Activated CD8-positive, alpha-beta T cell treated with anti-CD3 and anti-CD28 coated beads, Interleukin-2, amount 10 ng/mL, durations not matched to agents 7 days and 5 days (primary cell): ENCODE measurements around the gene MRTO4. TPM values are rescaled to one million over a fixed set of nuclear protein-coding genes. Genes with fewer than 3 reads are reported as not detected.
"Not testable (repeated sequence)": the region's sequence is repeated elsewhere in the genome, so short reads cannot be mapped to it uniquely, and the experiment has no call there.

Source experiments
- ATAC-seq: fragments of 150-1000 bp; cut with Tn5 transposase; one replicate; pipeline ENCODE4 v1.10.0; 2021; ENCODE audit warnings: moderate library complexity
- CTCF ChIA-PET: fragments of 350-600 bp; sonication (Branson Sonifier 250); formaldehyde crosslinking; loops from one replicate; lab custom pipeline; 2021; ENCODE audit warnings: antibody characterized with exemption; lab: Charles Lee
- POLR2A ChIA-PET: fragments of 350-600 bp; sonication (Branson Sonifier 250); formaldehyde crosslinking; loops from one replicate; lab custom pipeline; 2021; ENCODE audit warnings: antibody characterized with exemption; lab: Charles Lee
- DNase-seq: peaks from one replicate; pipeline ENCODE4 v3.0.0-alpha.2; 2020
- H3K27ac Mint-ChIP-seq: one replicate; pipeline ENCODE4 v1.8.0; 2021; ENCODE audit warnings: mild to moderate bottlenecking, mixed read lengths
- H3K27me3 Mint-ChIP-seq: one replicate; pipeline ENCODE4 v1.8.0; 2021; ENCODE audit warnings: low read depth, mixed read lengths
- H3K36me3 Mint-ChIP-seq: one replicate; pipeline ENCODE4 v1.8.0; 2021; ENCODE audit warnings: low read depth, mixed read lengths
- H3K4me1 Mint-ChIP-seq: one replicate; pipeline ENCODE4 v1.8.0; 2021; ENCODE audit warnings: low read depth, mixed read lengths
- H3K4me3 Mint-ChIP-seq: one replicate; pipeline ENCODE4 v1.8.0; 2021; ENCODE audit warnings: mild to moderate bottlenecking, mixed read lengths
- H3K9me3 Mint-ChIP-seq: one replicate; pipeline ENCODE4 v1.8.0; 2022; ENCODE audit warnings: mixed read lengths; ENCODE audit not compliant: insufficient read depth
- total RNA-seq, 2 experiments: library from RNA; stranded (reverse); gene quantifications; one replicate each; pipeline ENCODE4 v1.2.3, GENCODE V29; 2021

MRTO4 gene
- total RNA-seq, 2 experiments from 2014 or later = 43.5 to 44.4 TPM

GRCh38 chr1:19273844-19274531 lies 22.4 kb downstream of the MRTO4 start:
- H3K4me3 Mint-ChIP-seq, DNase-seq, H3K36me3 Mint-ChIP-seq, H3K4me1 Mint-ChIP-seq, CTCF ChIA-PET, H3K9me3 Mint-ChIP-seq, H3K27ac Mint-ChIP-seq: not testable (repeated sequence)
- ATAC-seq = peak; percentile 70
- peaks cover 20% of the 10 kb centered on the region for H3K27me3 Mint-ChIP-seq
- POLR2A ChIA-PET = interaction anchor here (0.6 kb wide), 1 partner anchor 13 kb away, joined by 4 read pairs; no protein-coding TSS in a partner anchor

- Mint-ChIP-seq H3K4me1 (peaks cover 2% of the 10 kb centered on the region), H3K27me3 (peaks cover 20% of the 10 kb centered on the region), H3K27ac (no peak overlapping the region), H3K36me3 (no peaks in the 10 kb centered on the region), H3K9me3 (no peaks in the 10 kb centered on the region), H3K4me3 (no peak overlapping the region)
- POLR2A ChIA-PET = interaction anchor here (0.6 kb wide), 1 partner anchor 12 kb away, joined by 4 read pairs; no protein-coding TSS in a partner anchor
- DNase-seq = no peak
- ATAC-seq = no peak
- CTCF ChIA-PET = no interaction called here
Observed at GRCh38 chr1:19274636-19275035, 23.0 kb downstream of the MRTO4 start.

- Mint-ChIP-seq H3K4me1 (peaks cover 4% of the 10 kb centered on the region), H3K27ac (no peak overlapping the region), H3K9me3 (no peaks in the 10 kb centered on the region), H3K4me3 (no peak overlapping the region), H3K36me3 (no peaks in the 10 kb centered on the region), H3K27me3 (peaks cover 7% of the 10 kb centered on the region)
- CTCF ChIA-PET = no interaction called here
- ATAC-seq (no peak), DNase-seq (no peak)
- POLR2A ChIA-PET = no interaction called here
Observed at GRCh38 chr1:19283891-19284290, 32.3 kb downstream of the MRTO4 start.

GRCh38 chr1:19284881-19285280 lies 33.3 kb downstream of the MRTO4 start:
- Mint-ChIP-seq H3K4me3 (no peak overlapping the region), H3K27ac (no peak overlapping the region), H3K36me3 (no peaks in the 10 kb centered on the region), H3K4me1 (peaks cover 8% of the 10 kb centered on the region), H3K27me3 (peaks cover 15% of the 10 kb centered on the region), H3K9me3 (no peaks in the 10 kb centered on the region)
- ChIA-PET POLR2A (no interaction called here), CTCF (no interaction called here)
- ATAC-seq (no peak), DNase-seq (no peak)

- H3K27ac Mint-ChIP-seq, H3K36me3 Mint-ChIP-seq, H3K4me3 Mint-ChIP-seq, DNase-seq, H3K4me1 Mint-ChIP-seq, CTCF ChIA-PET, H3K9me3 Mint-ChIP-seq, POLR2A ChIA-PET, ATAC-seq: not testable (repeated sequence)
- peaks cover 16% of the 10 kb centered on the region for H3K27me3 Mint-ChIP-seq
Observed at GRCh38 chr1:19285366-19285765, 33.8 kb downstream of the MRTO4 start.

GRCh38 chr1:19285807-19286206 lies 34.2 kb downstream of the MRTO4 start:
- ATAC-seq, POLR2A ChIA-PET, H3K27ac Mint-ChIP-seq, H3K4me1 Mint-ChIP-seq, H3K36me3 Mint-ChIP-seq, DNase-seq, CTCF ChIA-PET, H3K9me3 Mint-ChIP-seq, H3K4me3 Mint-ChIP-seq: not testable (repeated sequence)
- peaks cover 16% of the 10 kb centered on the region for H3K27me3 Mint-ChIP-seq

- ATAC-seq (no peak), DNase-seq (no peak)
- H3K4me3 Mint-ChIP-seq = peak overlapping the region; percentile 16
- ChIA-PET POLR2A (interaction anchor here (0.6 kb wide), 1 partner anchor 13 kb away, joined by 4 read pairs; no protein-coding TSS in a partner anchor), CTCF (interaction anchor here (1.2 kb wide), 1 partner anchor 375 kb away, joined by 3 read pairs; no protein-coding TSS in a partner anchor)
- peaks cover 8% of the 10 kb centered on the region for H3K4me1 Mint-ChIP-seq
- H3K9me3 Mint-ChIP-seq = peaks cover 6% of the 10 kb centered on the region
- peaks cover 16% of the 10 kb centered on the region for H3K27me3 Mint-ChIP-seq
- H3K27ac Mint-ChIP-seq = no peak overlapping the region
- no peaks in the 10 kb centered on the region for H3K36me3 Mint-ChIP-seq
Observed at GRCh38 chr1:19287436-19288185, 36.0 kb downstream of the MRTO4 start.

GRCh38 chr1:19288324-19289241 lies 37.0 kb downstream of the MRTO4 start, which contains the start of gene AKR7A3:
Gene AKR7A3, minus strand, starts transcription at chr1:19288770. Its CDS starts 61 bp downstream, at chr1:19288709.
- H3K36me3 Mint-ChIP-seq, H3K27ac Mint-ChIP-seq, H3K4me1 Mint-ChIP-seq, H3K9me3 Mint-ChIP-seq: not testable (repeated sequence)
- H3K27me3 Mint-ChIP-seq = peaks cover 16% of the 10 kb centered on the region
- ATAC-seq (peak; percentile 99), DNase-seq (peak; percentile 68)
- ChIA-PET CTCF (interaction anchor here (1.2 kb wide), 1 partner anchor 374 kb away, joined by 3 read pairs; no protein-coding TSS in a partner anchor), POLR2A (interaction anchor here (0.7 kb wide), 1 partner anchor 34 kb away, joined by 3 read pairs; no protein-coding TSS in a partner anchor)
- peak within 1 kb of the TSS; percentile 55 for H3K4me3 Mint-ChIP-seq

GRCh38 chr1:19289244-19289643 lies 37.6 kb downstream of the MRTO4 start:
- no peak for ATAC-seq
- ChIA-PET CTCF (interaction anchor here (1.2 kb wide), 1 partner anchor 373 kb away, joined by 3 read pairs; no protein-coding TSS in a partner anchor), POLR2A (interaction anchor here (0.7 kb wide), 1 partner anchor 33 kb away, joined by 3 read pairs; no protein-coding TSS in a partner anchor)
- Mint-ChIP-seq H3K4me1 (peaks cover 8% of the 10 kb centered on the region), H3K27ac (no peak overlapping the region), H3K9me3 (peaks cover 12% of the 10 kb centered on the region), H3K4me3 (peak overlapping the region; percentile 55), H3K36me3 (peaks cover 1% of the 10 kb centered on the region), H3K27me3 (peaks cover 16% of the 10 kb centered on the region)
- DNase-seq = no peak

GRCh38 chr1:19294638-19295037 lies 43.0 kb downstream of the MRTO4 start:
- Mint-ChIP-seq H3K9me3 (peaks cover 32% of the 10 kb centered on the region), H3K27me3 (peaks cover 4% of the 10 kb centered on the region), H3K36me3 (peaks cover 14% of the 10 kb centered on the region), H3K4me3 (no peak overlapping the region), H3K4me1 (no peaks in the 10 kb centered on the region), H3K27ac (no peak overlapping the region)
- POLR2A ChIA-PET = no interaction called here
- no peak for ATAC-seq
- DNase-seq = no peak
- CTCF ChIA-PET = no interaction called here

- ATAC-seq (no peak), DNase-seq (no peak)
- Mint-ChIP-seq H3K4me1 (no peaks in the 10 kb centered on the region), H3K9me3 (peaks cover 10% of the 10 kb centered on the region), H3K36me3 (peaks cover 31% of the 10 kb centered on the region), H3K27ac (no peak overlapping the region), H3K27me3 (no peaks in the 10 kb centered on the region), H3K4me3 (no peak overlapping the region)
- CTCF ChIA-PET = no interaction called here
- POLR2A ChIA-PET = no interaction called here
Observed at GRCh38 chr1:19300211-19300610, 48.6 kb downstream of the MRTO4 start.
